HepG2 (cell line): ENCODE measurements around the gene MYO7A. TPM values are rescaled to one million over a fixed set of nuclear protein-coding genes. Genes with fewer than 3 reads are reported as not detected.

Experiments used
- DNMT1 ChIP-seq: sonication (generic); formaldehyde crosslinking; IDR thresholded peaks from 2 replicates; pipeline ENCODE4 v1.5.1; 2020; ENCODE audit warnings: mild to moderate bottlenecking, missing genetic modification reagents
- FOXK2 ChIP-seq: fragments of 450-650 bp; IDR thresholded peaks from 2 replicates; pipeline ENCODE4 v1.6.1; 2016
- JUNB ChIP-seq: sonication (generic); formaldehyde crosslinking; IDR thresholded peaks from 2 replicates; pipeline ENCODE4 v1.8.0; 2022; ENCODE audit warnings: missing genetic modification reagents, mild to moderate bottlenecking, borderline replicate concordance
- MATR3 ChIP-seq: sonication (generic); formaldehyde crosslinking; IDR thresholded peaks from 2 replicates; pipeline ENCODE4 v1.4.0; 2020; ENCODE audit warnings: missing genetic modification reagents
- MEF2D ChIP-seq: sonication (generic); formaldehyde crosslinking; IDR thresholded peaks from 2 replicates; pipeline ENCODE4 v1.5.1; 2020; ENCODE audit warnings: mild to moderate bottlenecking, missing genetic modification reagents
- NFE2 ChIP-seq: sonication (generic); formaldehyde crosslinking; IDR thresholded peaks from 2 replicates; pipeline ENCODE4 v1.4.0; 2020; ENCODE audit warnings: missing genetic modification reagents
- NR3C1 ChIP-seq: sonication (generic); formaldehyde crosslinking; IDR thresholded peaks from 2 replicates; pipeline ENCODE4 v1.4.0; 2020; ENCODE audit warnings: missing genetic modification reagents
- PHF8 ChIP-seq: sonication (generic); formaldehyde crosslinking; IDR thresholded peaks from 2 replicates; pipeline ENCODE4 v1.5.0; 2020; ENCODE audit warnings: missing genetic modification reagents
- SATB2 ChIP-seq: sonication (generic); formaldehyde crosslinking; IDR thresholded peaks from 2 replicates; pipeline ENCODE4 v1.5.0; 2020; ENCODE audit warnings: missing genetic modification reagents
- ZBTB21 ChIP-seq: sonication (generic); formaldehyde crosslinking; IDR thresholded peaks from 2 replicates; pipeline ENCODE4 v1.4.0; 2020; ENCODE audit warnings: missing genetic modification reagents
- ZFP36L1 ChIP-seq: sonication (generic); formaldehyde crosslinking; IDR thresholded peaks from 2 replicates; pipeline ENCODE4 v1.8.0; 2022; ENCODE audit warnings: mild to moderate bottlenecking, missing genetic modification reagents, moderate library complexity
- ZFP36L2 ChIP-seq: sonication (generic); formaldehyde crosslinking; IDR thresholded peaks from 2 replicates; pipeline ENCODE4 v1.4.0; 2020; ENCODE audit warnings: missing genetic modification reagents
- ZNF441 ChIP-seq: sonication (generic); formaldehyde crosslinking; IDR thresholded peaks from 2 replicates; pipeline ENCODE4 v1.7.0; 2021; ENCODE audit warnings: missing genetic modification reagents, borderline replicate concordance
- ZNF558 ChIP-seq: sonication (generic); formaldehyde crosslinking; IDR thresholded peaks from 2 replicates; pipeline ENCODE4 v1.9.0; 2022; ENCODE audit warnings: mild to moderate bottlenecking, missing genetic modification reagents, borderline replicate concordance
- ZNF569 ChIP-seq: sonication (generic); formaldehyde crosslinking; IDR thresholded peaks from 2 replicates; pipeline ENCODE4 v1.5.0; 2020; ENCODE audit warnings: mild to moderate bottlenecking, missing genetic modification reagents, moderate library complexity, borderline replicate concordance
- ZNF598 ChIP-seq: sonication (generic); formaldehyde crosslinking; IDR thresholded peaks from 2 replicates; pipeline ENCODE4 v1.5.1; 2020; ENCODE audit warnings: mild to moderate bottlenecking, missing genetic modification reagents, borderline replicate concordance
- ZNF790 ChIP-seq: sonication (generic); formaldehyde crosslinking; IDR thresholded peaks from 2 replicates; pipeline ENCODE4 v1.8.0; 2022; ENCODE audit warnings: missing genetic modification reagents, mild to moderate bottlenecking, borderline replicate concordance
- polyA plus RNA-seq, 8 experiments: library from polyadenylated mRNA; depleted of rRNA in 3 of 8; stranded (reverse) in 7 of 8; unstranded in 1 of 8; fragments of >200 nt; fragmentation: Illumina TruSeq in 4 of 8; extraction: Trizol in 4 of 8; gene quantifications; 2 replicates each; pipeline versions ENCODE4 v1.2.1 to v1.2.3, GENCODE V29; 2011 to 2016; ENCODE audit warnings: low read depth in 4 of 8, missing spikeins in 1 of 8, mixed read lengths in 1 of 8; ENCODE audit not compliant: insufficient read depth in 1 of 8
- total RNA-seq, 5 experiments: library from RNA; depleted of rRNA; stranded (reverse); fragments of >200 nt; fragmentation: Illumina TruSeq; extraction: Trizol; gene quantifications; 2 replicates each; pipeline ENCODE4 v1.2.3, GENCODE V29; 2016; ENCODE audit warnings: low read depth in 1 of 5
- TF ChIP-seq, protein P1 (sequence below): sonication (generic); formaldehyde crosslinking; IDR thresholded peaks from 2 replicates; pipeline ENCODE4 v1.4.0; 2020; ENCODE audit warnings: missing genetic modification reagents, borderline replicate concordance
- TF ChIP-seq, protein P2 (sequence below): sonication (generic); formaldehyde crosslinking; conservative IDR thresholded peaks from 2 replicates; pipeline ENCODE4 v1.8.0; 2022; ENCODE audit warnings: mild to moderate bottlenecking, moderate library complexity, missing genetic modification reagents
- TF ChIP-seq, protein P3 (sequence below): sonication (generic); formaldehyde crosslinking; IDR thresholded peaks from 2 replicates; pipeline ENCODE4 v1.4.0; 2020; ENCODE audit warnings: missing genetic modification reagents
- TF ChIP-seq, protein P4 (sequence below): sonication (generic); formaldehyde crosslinking; IDR thresholded peaks from 2 replicates; pipeline ENCODE4 v1.8.1; 2023; ENCODE audit warnings: mild to moderate bottlenecking, missing genetic modification reagents, borderline replicate concordance
- TF ChIP-seq, protein P5 (sequence below): sonication (generic); formaldehyde crosslinking; IDR thresholded peaks from 2 replicates; pipeline ENCODE4 v1.5.0; 2020; ENCODE audit warnings: missing genetic modification reagents, mild to moderate bottlenecking, borderline replicate concordance

The MYO7A gene
- total and polyA plus RNA-seq, 2 of the 13 experiments (the other 11 are each of a cell fraction or from before 2014, with no cell fraction given) = 7.5 to 10.0 TPM

DNA sequence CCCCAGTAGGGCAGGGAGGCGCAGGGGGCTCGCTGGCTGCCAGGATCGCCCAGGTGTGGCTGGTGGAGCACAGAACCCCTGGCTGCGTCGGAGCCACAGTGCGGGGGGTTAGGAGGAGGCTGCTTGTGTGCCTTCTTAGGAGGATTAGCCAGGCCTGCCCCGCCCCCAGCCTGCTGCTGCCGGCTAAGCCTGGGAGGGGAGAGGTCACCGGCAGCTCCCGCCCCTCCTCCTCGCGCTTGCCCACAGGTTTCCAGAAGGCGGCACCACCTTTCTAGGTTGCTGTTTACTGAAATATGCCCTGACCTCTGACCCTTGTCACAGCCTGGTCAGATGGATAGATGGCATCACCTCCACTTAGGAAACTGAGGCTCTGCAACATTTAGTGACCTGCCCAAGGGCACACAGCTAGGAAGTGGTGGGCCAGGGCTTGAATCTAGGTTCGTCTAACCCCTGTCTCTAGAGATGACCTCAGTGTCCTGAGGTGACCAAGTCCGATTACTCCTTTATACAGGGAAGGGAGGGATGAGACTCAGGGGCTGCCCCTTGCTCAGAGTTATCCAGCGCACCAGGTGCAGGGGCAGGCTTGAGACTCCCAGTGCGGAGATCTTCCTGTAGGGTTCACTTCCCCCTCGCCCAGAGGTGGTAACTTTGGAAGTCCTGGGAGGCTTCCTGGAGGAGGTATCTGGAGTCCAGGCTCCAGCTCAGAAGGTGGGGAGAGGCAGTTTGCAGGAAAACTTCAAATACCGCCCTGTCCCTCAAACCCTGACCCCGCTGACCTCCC, 44.0 kb downstream of the MYO7A start (continued):
- TF ChIP-seq ZBTB21 (CRISPR knock-in tag) (no peak), ZNF558 (CRISPR knock-in tag) (no peak), ZNF598 (CRISPR knock-in tag) (no peak), DNMT1 (CRISPR knock-in tag) (no peak), NFE2 (CRISPR knock-in tag) (no peak), ZNF569 (no peak), ZNF790 (CRISPR knock-in tag) (no peak), ZFP36L1 (CRISPR knock-in tag) (no peak), MATR3 (CRISPR knock-in tag) (no peak), MEF2D (CRISPR knock-in tag) (peak; percentile 39; the same call in 1 of the 2 replicates), ZNF441 (CRISPR knock-in tag) (0 out of 2 replicates have a peak, but pooled peaks have one; percentile 38), ZFP36L2 (no peak), FOXK2 (no peak), PHF8 (CRISPR knock-in tag) (no peak), SATB2 (CRISPR knock-in tag) (no peak), JUNB (CRISPR knock-in tag) (no peak), NR3C1 (CRISPR knock-in tag) (no peak)
- TF ChIP-seq, protein P1, sequence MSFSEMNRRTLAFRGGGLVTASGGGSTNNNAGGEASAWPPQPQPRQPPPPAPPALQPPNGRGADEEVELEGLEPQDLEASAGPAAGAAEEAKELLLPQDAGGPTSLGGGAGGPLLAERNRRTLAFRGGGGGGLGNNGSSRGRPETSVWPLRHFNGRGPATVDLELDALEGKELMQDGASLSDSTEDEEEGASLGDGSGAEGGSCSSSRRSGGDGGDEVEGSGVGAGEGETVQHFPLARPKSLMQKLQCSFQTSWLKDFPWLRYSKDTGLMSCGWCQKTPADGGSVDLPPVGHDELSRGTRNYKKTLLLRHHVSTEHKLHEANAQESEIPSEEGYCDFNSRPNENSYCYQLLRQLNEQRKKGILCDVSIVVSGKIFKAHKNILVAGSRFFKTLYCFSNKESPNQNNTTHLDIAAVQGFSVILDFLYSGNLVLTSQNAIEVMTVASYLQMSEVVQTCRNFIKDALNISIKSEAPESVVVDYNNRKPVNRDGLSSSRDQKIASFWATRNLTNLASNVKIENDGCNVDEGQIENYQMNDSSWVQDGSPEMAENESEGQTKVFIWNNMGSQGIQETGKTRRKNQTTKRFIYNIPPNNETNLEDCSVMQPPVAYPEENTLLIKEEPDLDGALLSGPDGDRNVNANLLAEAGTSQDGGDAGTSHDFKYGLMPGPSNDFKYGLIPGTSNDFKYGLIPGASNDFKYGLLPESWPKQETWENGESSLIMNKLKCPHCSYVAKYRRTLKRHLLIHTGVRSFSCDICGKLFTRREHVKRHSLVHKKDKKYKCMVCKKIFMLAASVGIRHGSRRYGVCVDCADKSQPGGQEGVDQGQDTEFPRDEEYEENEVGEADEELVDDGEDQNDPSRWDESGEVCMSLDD = no peak
- TF ChIP-seq, protein P2, sequence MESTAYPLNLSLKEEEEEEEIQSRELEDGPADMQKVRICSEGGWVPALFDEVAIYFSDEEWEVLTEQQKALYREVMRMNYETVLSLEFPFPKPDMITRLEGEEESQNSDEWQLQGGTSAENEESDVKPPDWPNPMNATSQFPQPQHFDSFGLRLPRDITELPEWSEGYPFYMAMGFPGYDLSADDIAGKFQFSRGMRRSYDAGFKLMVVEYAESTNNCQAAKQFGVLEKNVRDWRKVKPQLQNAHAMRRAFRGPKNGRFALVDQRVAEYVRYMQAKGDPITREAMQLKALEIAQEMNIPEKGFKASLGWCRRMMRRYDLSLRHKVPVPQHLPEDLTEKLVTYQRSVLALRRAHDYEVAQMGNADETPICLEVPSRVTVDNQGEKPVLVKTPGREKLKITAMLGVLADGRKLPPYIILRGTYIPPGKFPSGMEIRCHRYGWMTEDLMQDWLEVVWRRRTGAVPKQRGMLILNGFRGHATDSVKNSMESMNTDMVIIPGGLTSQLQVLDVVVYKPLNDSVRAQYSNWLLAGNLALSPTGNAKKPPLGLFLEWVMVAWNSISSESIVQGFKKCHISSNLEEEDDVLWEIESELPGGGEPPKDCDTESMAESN (CRISPR knock-in tag) = no peak
- TF ChIP-seq, protein P3, sequence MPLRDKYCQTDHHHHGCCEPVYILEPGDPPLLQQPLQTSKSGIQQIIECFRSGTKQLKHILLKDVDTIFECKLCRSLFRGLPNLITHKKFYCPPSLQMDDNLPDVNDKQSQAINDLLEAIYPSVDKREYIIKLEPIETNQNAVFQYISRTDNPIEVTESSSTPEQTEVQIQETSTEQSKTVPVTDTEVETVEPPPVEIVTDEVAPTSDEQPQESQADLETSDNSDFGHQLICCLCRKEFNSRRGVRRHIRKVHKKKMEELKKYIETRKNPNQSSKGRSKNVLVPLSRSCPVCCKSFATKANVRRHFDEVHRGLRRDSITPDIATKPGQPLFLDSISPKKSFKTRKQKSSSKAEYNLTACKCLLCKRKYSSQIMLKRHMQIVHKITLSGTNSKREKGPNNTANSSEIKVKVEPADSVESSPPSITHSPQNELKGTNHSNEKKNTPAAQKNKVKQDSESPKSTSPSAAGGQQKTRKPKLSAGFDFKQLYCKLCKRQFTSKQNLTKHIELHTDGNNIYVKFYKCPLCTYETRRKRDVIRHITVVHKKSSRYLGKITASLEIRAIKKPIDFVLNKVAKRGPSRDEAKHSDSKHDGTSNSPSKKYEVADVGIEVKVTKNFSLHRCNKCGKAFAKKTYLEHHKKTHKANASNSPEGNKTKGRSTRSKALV = no peak
- TF ChIP-seq, protein P4, sequence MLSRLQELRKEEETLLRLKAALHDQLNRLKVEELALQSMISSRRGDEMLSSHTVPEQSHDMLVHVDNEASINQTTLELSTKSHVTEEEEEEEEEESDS (CRISPR knock-in tag) = no peak
- TF ChIP-seq, protein P5, sequence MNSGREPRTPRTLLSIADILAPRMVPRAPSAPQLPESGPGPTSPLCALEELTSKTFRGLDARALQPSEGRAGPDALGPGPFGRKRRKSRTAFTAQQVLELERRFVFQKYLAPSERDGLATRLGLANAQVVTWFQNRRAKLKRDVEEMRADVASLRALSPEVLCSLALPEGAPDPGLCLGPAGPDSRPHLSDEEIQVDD (CRISPR knock-in tag) = no peak
